HG03521 (cell line): Measurements from ENCODE around the gene TMEM187.

Source experiments
- ATAC-seq: cut with Tn5 transposase; IDR thresholded peaks from one replicate; pipeline ENCODE4 v1.9.1; 2021; ENCODE audit warnings: mild to moderate bottlenecking, moderate library complexity; ENCODE audit not compliant: unreplicated experiment

The TMEM187 gene

DNA sequence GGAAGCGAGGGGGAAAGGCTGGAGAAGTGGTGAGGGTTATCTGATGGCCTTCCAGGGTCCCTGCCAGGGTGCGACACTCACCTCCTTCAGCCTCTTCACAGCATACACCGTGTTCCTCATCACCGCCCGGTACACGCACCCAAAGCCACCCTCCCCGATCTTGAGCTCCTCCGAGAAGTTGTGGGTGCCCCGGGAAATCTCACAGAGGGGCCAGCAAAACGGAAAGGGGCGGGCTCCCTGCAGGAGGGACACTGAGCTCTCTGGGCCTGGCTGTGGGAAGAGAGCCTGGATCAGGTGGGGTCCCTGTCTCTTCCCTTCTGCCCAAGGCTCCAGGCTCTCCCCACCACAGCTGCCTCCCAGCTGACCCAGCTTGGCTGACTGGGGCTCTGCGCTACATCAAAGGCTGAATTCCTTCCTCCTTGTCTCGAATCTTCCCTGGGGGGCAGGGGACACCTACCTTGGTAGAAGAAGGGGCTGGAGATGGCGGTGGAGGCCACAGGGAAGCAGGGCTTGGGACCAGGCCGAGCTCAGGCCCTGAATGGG, 46.0 kb downstream of the TMEM187 start:
- no peak for ATAC-seq

DNA sequence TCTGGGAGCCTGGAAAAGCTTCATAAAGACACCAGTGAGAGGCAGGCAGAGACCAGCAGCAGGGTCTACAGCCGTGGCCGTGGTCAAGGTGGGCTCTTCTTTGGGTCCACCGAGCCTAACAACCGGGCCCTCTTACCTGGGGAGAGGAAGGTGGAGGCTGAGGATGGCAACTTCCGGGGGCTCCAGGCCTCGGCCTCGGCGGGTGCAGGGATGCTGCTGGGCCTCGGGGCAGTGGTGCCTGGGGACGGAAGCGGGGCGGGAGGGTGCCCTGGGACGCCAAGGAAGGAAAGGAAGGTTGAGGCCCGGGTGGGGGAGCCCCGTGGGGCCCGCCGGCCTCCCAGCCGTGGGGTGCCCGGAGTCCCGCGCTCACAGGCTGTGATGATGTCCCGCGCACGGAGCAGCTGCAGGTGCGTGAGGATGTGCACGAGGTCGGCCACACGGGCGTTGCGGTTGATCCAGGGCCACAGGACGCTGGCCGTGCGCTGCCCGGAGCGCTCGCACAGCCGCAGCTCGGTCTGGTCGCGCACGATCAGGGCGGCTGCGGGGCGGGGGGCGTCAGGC, 46.6 kb downstream of the TMEM187 start:
- peak; percentile 16 for ATAC-seq

DNA sequence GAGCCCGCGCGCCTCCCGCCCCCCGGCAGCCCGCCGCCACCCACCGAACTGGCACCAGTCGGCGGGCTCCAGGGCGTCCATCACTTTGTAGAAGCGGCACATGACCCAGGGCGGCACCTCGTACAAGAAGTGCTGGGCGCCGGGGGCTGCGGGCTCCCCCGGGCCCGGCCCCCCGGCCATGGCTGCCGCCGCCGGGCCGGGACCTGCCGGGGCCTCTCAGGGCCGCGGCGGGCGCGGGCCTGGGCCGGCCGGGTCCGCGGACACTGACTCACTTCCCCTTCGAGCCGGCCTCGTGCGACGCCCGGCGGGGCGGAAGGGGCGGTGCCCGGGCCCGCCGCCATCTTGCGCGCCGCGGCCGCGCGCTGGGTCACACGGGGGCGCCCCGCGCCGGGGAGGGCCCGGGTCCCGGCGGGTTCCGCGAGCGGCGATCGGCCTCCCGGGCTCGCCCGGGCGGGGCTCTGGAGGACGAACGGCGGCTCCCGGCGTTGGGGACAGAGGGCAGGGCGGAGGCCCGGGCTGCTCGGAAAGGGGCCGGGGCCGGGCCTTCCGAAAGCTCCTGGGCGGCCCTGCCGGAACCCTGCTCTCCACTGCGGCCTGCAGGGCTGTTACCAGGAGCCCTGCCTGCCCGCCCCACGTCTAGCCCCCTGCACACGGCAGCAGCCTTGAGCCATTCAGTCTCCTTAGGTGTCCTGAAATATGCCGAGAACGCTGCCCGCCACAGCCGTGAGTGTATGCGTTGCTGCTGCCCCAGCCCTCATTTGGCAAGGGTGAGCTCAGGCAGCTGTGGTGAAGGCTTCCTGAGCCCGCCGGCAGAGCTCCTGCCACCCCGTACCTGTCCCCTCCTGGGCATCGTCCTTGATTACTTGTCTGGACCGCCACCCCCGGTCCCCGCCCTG, 47.3 kb downstream of the TMEM187 start, which contains the start of gene IRAK1:
TSS of gene IRAK1 (minus strand) at position 270 of the 896 bp plus-strand sequence. CDS start at position 180, 90 bp downstream.
- peak; percentile 78 for ATAC-seq

DNA sequence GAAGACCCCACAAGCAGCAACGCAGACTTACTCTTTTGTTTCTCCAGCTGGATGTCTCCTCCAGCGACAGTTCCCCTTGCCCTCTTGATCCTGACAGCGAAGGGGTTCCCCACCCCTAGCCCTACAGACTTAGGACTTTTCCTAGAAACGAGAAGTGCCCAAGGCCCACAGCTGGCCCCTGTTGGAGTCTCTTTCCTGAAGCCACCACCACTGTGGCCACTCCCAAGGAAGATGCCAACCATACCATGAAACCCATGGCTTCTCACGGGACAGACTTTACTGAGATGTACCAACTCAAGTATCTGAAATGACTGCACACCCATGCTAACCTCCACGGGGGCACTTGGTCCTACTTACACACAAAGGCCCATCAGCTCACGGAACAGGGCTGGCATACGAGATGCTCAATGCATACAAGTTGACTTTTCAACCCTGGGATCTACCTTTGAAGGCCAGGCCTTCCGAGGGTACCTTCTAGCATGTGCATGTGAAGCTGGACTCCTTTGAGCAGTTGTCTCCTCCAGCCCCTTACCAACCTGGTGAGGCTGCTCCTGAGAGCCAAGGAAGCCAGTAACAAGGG, 48.1 kb downstream of the TMEM187 start:
- ATAC-seq, result no peak

DNA sequence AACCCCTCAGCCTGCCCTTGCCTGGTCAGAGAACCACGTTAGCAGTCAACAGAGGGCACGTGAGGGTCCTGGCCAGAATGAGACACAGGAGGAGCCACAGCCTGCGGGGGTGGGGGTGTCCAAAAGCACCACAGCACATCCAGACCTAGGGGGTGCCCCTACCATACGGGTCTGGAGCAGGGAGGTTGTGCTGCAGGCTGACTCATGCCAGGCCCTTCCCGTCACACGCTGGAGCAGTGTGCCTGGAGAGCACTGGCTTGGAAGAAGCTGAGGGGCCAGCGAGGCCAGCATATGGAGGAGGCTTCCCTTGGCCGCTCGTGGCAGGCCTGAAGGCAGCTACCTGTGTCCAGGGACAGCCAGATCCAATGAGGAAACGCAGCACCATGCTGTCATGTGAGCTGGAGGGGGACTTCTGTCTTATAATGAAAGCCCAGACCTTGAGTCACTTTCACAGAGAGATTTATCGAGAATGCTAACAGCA, 48.6 kb downstream of the TMEM187 start:
- ATAC-seq, result no peak

DNA sequence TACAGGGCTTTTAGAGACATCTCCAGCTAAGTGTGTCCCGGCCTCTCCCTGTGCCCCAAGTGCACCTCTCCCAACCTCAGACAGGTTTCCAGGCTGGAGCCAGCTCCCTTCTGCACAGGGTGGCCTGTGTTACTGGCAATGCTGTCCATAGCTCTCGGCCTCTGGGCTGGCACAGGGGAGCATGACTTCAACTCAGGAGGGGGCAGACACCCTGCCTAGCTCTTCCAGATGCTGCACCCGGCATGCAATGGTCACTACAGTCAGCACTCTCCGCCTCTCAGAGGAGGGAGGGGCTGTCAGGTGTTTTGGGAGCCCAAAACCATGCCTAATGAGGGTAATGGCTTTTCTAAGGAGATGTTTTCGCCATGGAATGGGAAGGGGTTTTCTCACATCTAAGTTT, 49.6 kb downstream of the TMEM187 start:
- no peak for ATAC-seq

DNA sequence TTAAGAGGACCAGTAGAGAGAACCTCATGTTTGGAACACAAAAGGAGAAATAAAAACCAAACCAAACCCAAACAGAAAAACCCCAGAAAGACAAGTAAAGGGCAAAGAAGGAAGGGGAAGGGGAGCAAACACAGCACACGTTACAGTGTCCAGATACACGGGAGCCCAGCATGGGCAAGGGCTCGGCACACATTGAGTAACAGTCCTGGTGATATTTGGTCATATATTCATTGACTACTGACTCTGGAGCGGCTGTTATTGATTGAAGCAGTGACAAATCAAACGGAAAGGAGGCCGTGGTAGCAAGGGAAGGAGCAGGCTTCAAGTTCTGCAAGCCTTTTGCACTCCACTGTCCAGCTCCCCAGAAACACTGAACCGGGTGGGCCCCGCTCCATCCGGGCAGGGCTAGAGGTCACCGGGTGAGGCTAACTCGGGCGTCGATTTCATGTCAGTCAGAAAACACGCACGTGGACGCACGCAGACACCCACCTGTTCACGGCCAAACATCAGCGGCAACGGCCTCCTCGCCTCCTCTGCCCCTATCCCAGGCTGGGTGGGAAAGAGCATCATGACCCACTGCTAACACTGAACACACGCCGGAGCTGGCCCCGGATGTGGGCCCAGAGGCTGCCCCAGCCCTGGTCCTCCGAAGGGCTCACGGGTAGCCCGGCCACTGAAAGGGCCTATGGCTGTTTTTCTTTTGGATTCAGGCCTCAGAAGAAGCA, 50.9 kb downstream of the TMEM187 start:
- ATAC-seq, result no peak

DNA sequence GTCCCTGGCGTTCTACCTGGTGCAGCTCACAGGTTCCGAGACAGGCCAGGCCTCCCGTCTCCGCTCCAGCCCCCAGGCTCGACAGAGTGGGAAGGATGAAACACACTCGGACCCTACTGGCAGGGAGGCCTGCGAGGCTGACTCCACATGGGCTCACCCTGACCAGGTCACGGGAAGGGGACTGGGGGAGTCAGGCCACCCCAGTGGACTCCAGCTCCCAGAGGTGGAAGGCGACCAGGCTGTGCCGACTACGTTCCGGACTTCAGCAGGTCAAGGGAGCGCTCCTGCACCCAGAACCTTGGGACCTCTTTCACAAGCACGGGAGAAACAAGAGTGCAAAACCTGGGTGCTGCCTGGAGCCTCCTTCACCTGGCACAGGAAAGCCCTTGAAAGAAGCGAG, 51.7 kb downstream of the TMEM187 start:
- ATAC-seq, result no peak

DNA sequence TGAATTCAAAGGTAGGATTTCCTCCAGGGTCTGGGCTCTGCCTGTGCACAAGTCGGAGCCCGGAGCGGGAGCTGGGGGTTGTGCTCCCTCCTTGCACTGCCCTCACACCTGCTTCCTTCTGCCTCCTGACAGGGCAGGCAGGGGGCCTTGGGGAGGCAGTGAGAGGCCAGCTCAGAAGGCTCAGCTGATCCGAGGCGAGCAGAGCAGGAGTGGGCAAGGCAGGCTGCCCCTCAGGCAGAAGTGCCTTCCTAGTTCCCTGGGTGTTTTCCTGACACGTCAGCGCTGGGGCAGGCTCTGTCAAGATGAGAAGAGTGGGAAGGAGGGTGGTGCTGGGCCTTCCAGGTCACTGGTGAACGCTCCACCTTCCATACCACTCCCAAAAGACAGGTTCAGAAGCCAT, 52.7 kb downstream of the TMEM187 start:
- no peak for ATAC-seq

DNA sequence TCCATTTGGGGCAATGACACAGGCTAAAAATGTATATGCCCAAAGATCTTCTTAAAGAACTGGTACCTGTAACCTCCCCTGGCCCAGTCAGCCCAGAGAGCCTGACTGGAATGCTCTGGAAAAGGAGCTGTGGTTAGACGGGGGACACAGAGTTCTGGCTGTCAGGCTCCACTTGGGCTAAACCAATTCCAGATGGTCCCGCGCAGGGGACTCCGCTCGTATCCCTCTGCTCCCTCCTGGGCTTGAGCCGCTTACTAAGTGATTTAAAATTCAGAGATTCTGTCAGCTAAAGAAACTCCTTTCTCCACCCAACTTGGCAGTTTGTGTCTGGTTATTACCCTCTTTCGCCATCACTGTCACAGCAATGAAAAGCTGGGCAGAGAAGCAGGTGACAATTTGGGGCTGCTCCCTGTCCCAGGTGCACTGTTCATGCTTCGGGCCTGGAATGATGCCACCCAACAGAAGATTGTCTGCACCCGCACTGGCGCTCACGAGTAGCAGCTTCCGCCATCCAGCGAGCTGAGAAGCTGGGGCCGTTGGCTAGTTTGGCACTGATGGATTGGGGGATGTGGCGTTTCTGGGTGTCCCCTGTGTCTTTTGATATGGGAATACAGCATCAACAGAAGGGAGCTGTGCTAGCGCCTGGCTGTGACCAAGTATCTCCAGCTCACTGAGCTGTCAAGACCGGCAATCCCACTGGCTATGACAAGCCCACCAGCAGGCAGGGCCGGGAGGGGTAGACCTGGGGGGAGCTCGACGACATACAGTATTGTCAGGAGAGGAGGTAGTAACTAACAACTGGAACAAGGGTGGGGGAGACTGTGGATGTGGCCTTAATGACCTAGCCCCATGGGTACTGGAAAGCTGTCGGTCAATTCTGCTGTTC, 53.8 kb downstream of the TMEM187 start:
- no peak for ATAC-seq

DNA sequence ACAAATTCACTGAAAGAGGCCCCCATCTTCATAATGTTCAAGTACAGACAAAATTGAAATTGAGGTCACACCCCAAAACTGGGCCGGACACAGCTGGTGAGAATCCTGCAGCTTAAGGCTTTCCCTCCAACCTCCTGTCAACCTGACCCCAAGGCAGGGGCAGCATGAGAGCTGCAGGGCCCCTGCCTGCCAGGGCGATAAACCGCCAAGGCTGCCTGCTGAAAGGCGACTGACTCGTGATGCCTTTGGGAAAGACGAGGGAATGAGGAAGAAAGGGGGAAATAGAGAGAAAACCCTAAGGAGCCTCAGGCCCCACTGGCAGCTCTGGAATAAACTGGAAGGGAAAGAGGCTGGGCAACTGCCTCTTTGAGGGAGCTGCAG, 54.5 kb downstream of the TMEM187 start:
- no peak for ATAC-seq

DNA sequence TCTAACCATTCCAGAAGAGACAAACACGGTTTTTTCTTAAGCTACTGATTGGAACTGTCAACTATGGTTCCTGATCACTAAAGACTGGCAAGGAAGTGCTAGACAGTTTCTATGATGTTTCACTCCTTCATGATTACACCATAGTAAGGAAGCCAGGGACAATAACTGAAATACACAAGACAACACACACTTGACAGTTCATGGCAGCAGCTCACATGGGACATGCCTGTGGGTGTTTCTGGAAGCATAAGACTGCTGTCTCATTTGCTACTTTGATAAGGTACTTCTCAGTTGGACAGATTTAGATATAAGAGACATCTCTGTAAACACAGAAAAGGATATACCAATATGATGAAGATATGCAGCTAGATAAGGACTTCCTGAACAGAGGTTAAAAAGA, 55.4 kb downstream of the TMEM187 start:
- ATAC-seq, result no peak

DNA sequence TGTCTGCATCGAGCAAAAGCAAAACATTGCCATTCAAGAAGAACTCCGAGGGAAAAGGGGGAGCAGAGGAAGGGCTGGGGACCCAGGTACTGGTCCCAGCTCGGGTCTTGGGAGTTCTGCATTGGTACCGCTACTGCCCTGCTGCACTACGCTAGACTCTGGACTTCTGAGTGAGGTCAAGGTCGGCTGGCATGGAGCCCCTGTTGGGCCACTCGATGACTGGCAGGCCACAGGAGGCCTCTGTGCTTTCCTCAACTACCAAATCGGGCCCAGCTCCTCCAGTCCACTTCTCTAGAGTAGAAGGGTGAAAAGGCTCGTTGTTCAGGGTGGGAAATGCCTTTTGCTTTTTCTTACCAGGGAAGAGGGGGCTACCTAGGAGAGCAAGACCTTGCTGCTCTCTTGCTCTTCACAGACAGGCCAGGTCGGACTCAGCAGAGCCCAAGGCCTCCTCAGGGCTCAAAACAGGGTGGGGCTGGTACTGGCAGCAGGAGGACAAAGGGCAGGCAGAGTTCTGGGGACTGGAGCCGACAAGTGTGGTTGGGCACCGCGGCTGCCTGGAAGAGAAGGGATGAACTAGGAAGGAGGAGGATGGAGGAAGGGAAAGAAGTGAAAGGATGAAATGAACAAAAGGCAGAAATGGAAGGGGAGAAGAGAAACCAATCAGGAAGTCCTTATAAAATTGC, 56.1 kb downstream of the TMEM187 start:
- no peak for ATAC-seq

DNA sequence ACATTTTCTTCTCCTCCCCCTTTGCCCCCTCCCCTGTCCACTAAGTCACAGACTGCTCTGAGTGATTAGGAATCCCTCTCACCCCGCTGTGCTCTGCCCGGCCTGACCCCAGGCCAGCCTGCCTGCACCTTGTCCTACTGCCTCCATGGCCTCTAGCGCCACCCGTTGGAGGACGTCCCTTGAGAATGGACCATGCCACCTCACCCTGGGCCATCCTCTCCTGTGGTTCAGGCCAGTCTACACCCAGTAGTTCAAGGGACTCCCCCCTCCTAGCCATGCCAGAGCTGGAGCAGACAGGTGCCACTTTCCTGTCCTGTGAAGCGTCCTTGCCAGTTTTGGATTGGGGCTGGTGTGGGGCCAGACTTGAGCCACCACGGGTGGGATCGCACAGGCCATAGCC, 56.9 kb downstream of the TMEM187 start:
- no peak for ATAC-seq

DNA sequence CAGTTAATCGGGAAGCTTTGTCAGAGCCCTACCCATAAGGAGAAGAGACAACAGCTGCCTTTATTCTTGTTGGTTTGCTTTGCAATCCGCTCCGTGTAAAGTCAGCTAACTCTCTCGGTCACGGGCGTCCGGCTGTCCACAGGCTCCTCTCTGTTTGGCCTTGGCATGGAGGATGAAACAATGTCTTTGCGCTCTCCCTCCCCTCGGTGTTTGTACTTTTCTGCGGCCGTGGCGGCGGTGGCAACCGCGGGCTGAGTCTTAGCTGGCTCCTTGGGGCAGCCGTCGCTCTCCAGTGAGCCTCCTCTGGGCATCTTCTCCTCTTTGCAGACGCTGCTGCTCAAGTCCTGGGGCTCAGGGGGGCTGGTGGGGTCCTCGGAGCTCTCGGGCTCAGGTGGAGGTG, 57.7 kb downstream of the TMEM187 start:
- no peak for ATAC-seq

DNA sequence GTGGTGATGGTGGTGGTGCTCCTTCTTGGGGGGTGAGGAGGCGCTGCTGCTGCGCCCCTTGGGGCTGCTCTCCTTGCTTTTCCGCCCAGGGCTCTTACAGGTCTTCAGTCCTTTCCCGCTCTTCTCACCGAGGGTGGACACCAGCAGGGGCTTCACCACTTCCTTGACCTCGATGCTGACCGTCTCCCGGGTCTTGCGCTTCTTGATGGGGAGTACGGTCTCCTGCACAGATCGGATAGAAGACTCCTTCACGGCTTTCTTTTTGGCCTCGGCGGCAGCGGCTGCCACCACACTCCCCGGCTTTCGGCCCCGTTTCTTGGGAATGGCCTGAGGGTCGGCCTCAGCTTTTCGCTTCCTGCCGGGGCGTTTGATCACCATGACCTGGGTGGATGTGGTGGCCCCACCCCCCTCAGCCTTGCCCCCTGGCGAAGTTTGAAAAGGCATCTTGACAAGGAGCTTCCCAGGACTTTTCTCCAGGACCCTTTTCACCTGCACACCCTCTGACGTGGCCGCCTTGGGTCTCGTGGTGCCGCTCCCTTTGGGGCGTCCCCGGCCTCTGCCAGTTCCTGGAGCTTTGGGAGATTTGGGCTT, 58.3 kb downstream of the TMEM187 start:
- no peak for ATAC-seq

DNA sequence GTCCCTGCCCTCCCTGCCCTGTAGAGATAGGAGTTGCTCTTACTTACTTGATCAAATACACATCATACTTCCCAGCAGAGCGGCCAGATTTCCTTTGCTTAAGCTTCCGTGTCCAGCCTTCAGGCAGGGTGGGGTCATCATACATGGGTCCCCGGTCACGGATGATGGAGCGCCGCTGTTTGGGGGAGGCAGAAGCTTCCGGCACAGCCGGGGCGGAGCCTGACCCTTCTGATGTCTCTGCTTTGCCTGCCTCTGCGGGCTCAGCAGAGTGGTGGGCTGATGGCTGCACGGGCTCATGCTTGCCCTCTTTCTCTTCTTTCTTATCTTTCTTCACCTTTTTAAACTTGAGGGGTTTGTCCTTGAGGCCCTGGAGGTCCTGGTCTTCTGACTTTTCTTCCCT, 59.6 kb downstream of the TMEM187 start:
- no peak for ATAC-seq

DNA sequence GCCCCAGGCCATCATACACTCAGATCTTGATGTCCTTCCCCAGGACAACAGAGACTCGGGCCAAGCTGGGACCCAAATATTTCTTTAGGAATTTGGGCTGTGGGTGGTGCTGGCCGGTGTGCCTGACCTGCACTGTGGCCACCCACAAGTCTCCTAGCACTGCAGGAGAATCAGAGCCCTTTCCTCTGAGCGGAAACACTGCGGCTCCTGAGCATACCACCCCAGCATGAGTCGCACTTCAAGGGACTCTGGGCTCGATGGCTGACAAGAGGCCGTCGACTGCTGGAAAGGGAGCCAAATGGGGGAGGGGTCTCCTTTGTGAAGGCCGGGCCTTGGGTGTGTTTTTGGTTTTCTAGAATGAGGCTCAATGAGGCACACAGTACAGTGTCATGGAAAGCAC, 60.1 kb downstream of the TMEM187 start:
- ATAC-seq, result no peak
